Esophagus (tissue), 2 donors: ENCODE results near the gene SPANXN2. TPM values are rescaled to one million over a fixed set of nuclear protein-coding genes. Genes with fewer than 3 reads are reported as not detected.

Experiments
- H3K27ac ChIP-seq, 2 donors: one replicate each; pipeline ENCODE4 v1.5.1; 2013; ENCODE audit warnings: low read depth in 2 of 2, mild to moderate bottlenecking in 2 of 2, inconsistent platforms in 1 of 2, low read length in 1 of 2, moderate library complexity in 1 of 2
- H3K27me3 ChIP-seq, 2 donors: one replicate each; pipeline ENCODE4 v1.6.1; 2013; ENCODE audit warnings: low read length in 2 of 2, control low read depth in 1 of 2, mild to moderate bottlenecking in 1 of 2; ENCODE audit not compliant: insufficient read depth in 2 of 2, control insufficient read depth in 1 of 2
- H3K36me3 ChIP-seq, 2 donors: one replicate each; pipeline ENCODE4 v1.6.1; 2013; ENCODE audit warnings: low read length in 1 of 2; ENCODE audit not compliant: control insufficient read depth in 2 of 2, insufficient read depth in 2 of 2
- H3K4me1 ChIP-seq, 2 donors: one replicate each; pipeline ENCODE4 v1.6.1; 2013; ENCODE audit warnings: low read length in 1 of 2; ENCODE audit not compliant: control insufficient read depth in 2 of 2, insufficient read depth in 2 of 2
- H3K4me3 ChIP-seq, 2 donors: one replicate each; pipeline ENCODE4 v1.5.1; 2013; ENCODE audit warnings: low read length in 2 of 2, mild to moderate bottlenecking in 2 of 2, low read depth in 1 of 2, moderate library complexity in 1 of 2
- H3K9me3 ChIP-seq, 2 donors: one replicate each; pipeline ENCODE4 v1.6.1; 2013; ENCODE audit warnings: mild to moderate bottlenecking in 2 of 2, low read depth in 1 of 2, low read length in 1 of 2, moderate library complexity in 1 of 2; ENCODE audit not compliant: control insufficient read depth in 2 of 2, insufficient read depth in 1 of 2
- WGBS, 2 donors: extraction: QIAGEN DNeasy Blood & Tissue Kit; methylation state at CpG; one replicate each; pipeline ENCODE4 v1.1.7; 2013; 5-methylcytosine and 5-hydroxymethylcytosine counted together
- polyA plus RNA-seq, 2 donors: library from polyadenylated mRNA; stranded (reverse); fragments of 200-250 nt; gene quantifications; one replicate each; pipeline ENCODE4 v1.2.3, GENCODE V29; 2013
- donor health status: healthy with polysubstance abuse.
- donor health status: Bipolar disorder and iron deficiency.

The SPANXN2 gene
- polyA plus RNA-seq, 2 donors, result not detected

- Histone ChIP-seq H3K27me3 (no peaks in the 10 kb centered on the region), H3K27ac (no peak overlapping the region), H3K4me1 (no peaks in the 10 kb centered on the region), H3K9me3 (no peaks in the 10 kb centered on the region), H3K36me3 (no peaks in the 10 kb centered on the region), H3K4me3 (no peak overlapping the region)
- WGBS, 2 donors, result 45 to 49% methylated on average over 3 of the region's 3 CpGs
Observed at GRCh38 chrX:143683486-143683885, 37.1 kb downstream of the SPANXN2 start.

GRCh38 chrX:143674926-143675325 is 45.6 kb downstream of the SPANXN2 start:
- WGBS, 2 donors, result 60 to 64% methylated on average over 4 of the region's 4 CpGs
- Histone ChIP-seq H3K36me3 (no peaks in the 10 kb centered on the region), H3K4me1 (no peaks in the 10 kb centered on the region), H3K9me3 (no peaks in the 10 kb centered on the region), H3K4me3 (no peak overlapping the region), H3K27ac (no peak overlapping the region), H3K27me3 (no peaks in the 10 kb centered on the region)

- H3K4me3 ChIP-seq, result no peak overlapping the region
- H3K36me3 ChIP-seq, result no peaks in the 10 kb centered on the region
- 12 to 16% methylated on average over 5 of the region's 5 CpGs for WGBS, 2 donors
- no peaks in the 10 kb centered on the region for H3K27me3 ChIP-seq
- no peaks in the 10 kb centered on the region for H3K9me3 ChIP-seq
- H3K4me1 ChIP-seq, result no peaks in the 10 kb centered on the region
- H3K27ac ChIP-seq, result no peak overlapping the region
Observed at GRCh38 chrX:143669395-143669794, 51.2 kb downstream of the SPANXN2 start.

GRCh38 chrX:143664302-143664701 is 56.2 kb downstream of the SPANXN2 start:
- 35 to 45% methylated on average over 5 of the region's 5 CpGs for WGBS, 2 donors

GRCh38 chrX:143663755-143664154 is 56.8 kb downstream of the SPANXN2 start:
- H3K27me3 ChIP-seq, result no peaks in the 10 kb centered on the region
- 52 to 57% methylated on average over 5 of the region's 5 CpGs for WGBS, 2 donors

More at GRCh38 chrX:143664302-143664701, 56.2 kb downstream of the SPANXN2 start:
- H3K9me3 ChIP-seq, result no peaks in the 10 kb centered on the region
- H3K4me3 ChIP-seq, result no peak overlapping the region
- no peak overlapping the region for H3K27ac ChIP-seq
- H3K27me3 ChIP-seq, result no peaks in the 10 kb centered on the region
- no peaks in the 10 kb centered on the region for H3K36me3 ChIP-seq
- no peaks in the 10 kb centered on the region for H3K4me1 ChIP-seq

More at GRCh38 chrX:143663755-143664154, 56.8 kb downstream of the SPANXN2 start:
- Histone ChIP-seq H3K4me3 (no peak overlapping the region), H3K27ac (no peak overlapping the region), H3K36me3 (no peaks in the 10 kb centered on the region), H3K4me1 (no peaks in the 10 kb centered on the region), H3K9me3 (no peaks in the 10 kb centered on the region)

Other genes with a start within 250 kb of the SPANXN2 start
- not detected for gene SPANXN3, start 203.3 kb downstream of the SPANXN2 start, polyA plus RNA-seq
- gene SLITRK4, start 84.7 kb downstream of the SPANXN2 start, polyA plus RNA-seq, result under 1 TPM; 0.02 to 0.06 TPM
- gene UBE2NL, start 163.3 kb upstream of the SPANXN2 start, polyA plus RNA-seq, result not detected